H1 (cell line): ENCODE data around the gene METTL8.

ENCODE experiments used
- ATF2 ChIP-seq: IDR thresholded peaks from 2 replicates; pipeline ENCODE4 v1.6.1; 2012; ENCODE audit warnings: low read length, inconsistent platforms
- BRCA1 ChIP-seq: IDR thresholded peaks from 2 replicates; pipeline ENCODE4 v1.6.1; 2012; ENCODE audit warnings: low read depth, low read length, improper control_type of control experiment
- CEBPB ChIP-seq: IDR thresholded peaks from 2 replicates; pipeline ENCODE4 v1.6.1; 2012; ENCODE audit warnings: low read depth, low read length
- CTCF ChIP-seq, 3 experiments: IDR thresholded peaks; 1 replicate in 2 of 3; 2 replicates in 1 of 3; pipeline versions ENCODE4 v1.5.1 to v1.6.1; 2011; ENCODE audit warnings: low read length in 3 of 3, mild to moderate bottlenecking in 3 of 3, inconsistent platforms in 2 of 3, low read depth in 1 of 3, moderate library complexity in 1 of 3; ENCODE audit not compliant: insufficient read depth in 1 of 3; ENCODE audit errors: control extremely low read depth in 1 of 3
- JUND ChIP-seq: IDR thresholded peaks from 2 replicates; pipeline ENCODE4 v1.6.1; 2011; ENCODE audit warnings: mild to moderate bottlenecking, improper control_type of control experiment, low read length
- KDM1A ChIP-seq: fragments of 200-600, 300-600 bp; sonication (generic); IDR thresholded peaks from 2 replicates; pipeline ENCODE4 v1.7.1; 2016; ENCODE audit warnings: mild to moderate bottlenecking, low read length, borderline replicate concordance
- POLR2A ChIP-seq, 2 experiments: IDR thresholded peaks; 1 replicate in 1 of 2; 2 replicates in 1 of 2; pipeline ENCODE4 v1.6.1; 2011; ENCODE audit warnings: low read depth in 2 of 2, low read length in 2 of 2, mild to moderate bottlenecking in 2 of 2; ENCODE audit errors: control extremely low read depth in 1 of 2
- RAD21 ChIP-seq, 2 experiments: IDR thresholded peaks in 1 of 2; conservative IDR thresholded peaks in 1 of 2; 2 replicates each; pipeline ENCODE4 v1.6.1; 2011; ENCODE audit warnings: low read depth in 2 of 2, low read length in 2 of 2, improper control_type of control experiment in 1 of 2, inconsistent platforms in 1 of 2, mild to moderate bottlenecking in 1 of 2, moderate library complexity in 1 of 2
- TAF7 ChIP-seq: optimal IDR thresholded peaks from 2 replicates; pipeline ENCODE3; 2011; ENCODE audit warnings: low read depth, mild to moderate bottlenecking, inconsistent platforms, low read length, moderate library complexity, borderline replicate concordance
- YY1 ChIP-seq: IDR thresholded peaks from 2 replicates; pipeline ENCODE4 v1.6.1; 2011; ENCODE audit warnings: low read depth, mild to moderate bottlenecking, low read length

GRCh38 chr2:171402906-171403580, 30.7 kb downstream of the METTL8 start:
- TF ChIP-seq YY1 (no peak), TAF7 (no peak), CEBPB (no peak), KDM1A (no peak), POLR2A (IDR thresholded peaks at IDR 0.05; ENCODE audit: control extremely low read depth in 1 of 2, low read depth in 2 of 2, low read length in 2 of 2) (no peak), JUND (no peak), BRCA1 (no peak), ATF2 (no peak), CTCF (IDR thresholded peaks at IDR 0.05; ENCODE audit: control extremely low read depth in 1 of 3, insufficient read depth in 1 of 3, low read depth in 1 of 3, low read length in 3 of 3) (no peak), RAD21 (IDR thresholded peaks at IDR 0.05 in 1 of 2, conservative IDR thresholded peaks at IDR 0.05 in 1 of 2; ENCODE audit: low read depth in 2 of 2, low read length in 2 of 2) (no peak)
